Heart right ventricle (tissue), 12 donors: Measurements from ENCODE around the gene SDR39U1. TPM values are rescaled to one million over a fixed set of nuclear protein-coding genes. Genes with fewer than 3 reads are reported as not detected.

Experiments used
- polyA plus RNA-seq, 2 donors: library from polyadenylated mRNA; stranded (reverse); fragments of 200-250 nt; gene quantifications; one replicate each; pipeline ENCODE4 v1.2.3, GENCODE V29; 2013
- total RNA-seq, 10 donors: library from RNA; stranded (reverse); fragmentation: NEBNext Ultra II Directional in 3 of 10; extraction: Animal tissue kit (Norgen Biotek cat#: 25700) in 3 of 10; gene quantifications; one replicate each; pipeline versions ENCODE4 v1.2.1 to v1.2.4, GENCODE V29; 2021 to 2023
- donor health status: ischemic (EF 13 %, LVEDD 7.1; RV severe dilation, severe dysfunction).
- donor health status: healthy with polysubstance abuse.
- donor health status: DM: no; HTN: yes; CAD: no.
- donor health status: DM: no; HTN: no; CAD: no.
- donor health status: ischemic (EF 25% LVEDD 6.9; RV normal size, moderate dysfunction).
- donor health status: ischemic (EF 25% LVEDD 5.7; RV mildly dilated, moderate dysfunction).
- donor health status: healthy.
- donor health status: nonischemic (EF 11% LVEDD 7.7; RV severe dilation, severe dysfunction).
- donor health status: DM: yes; HTN: yes; CAD: no.
- donor health status: PGD.
- donor health status: ischemic (EF 29% LVEDD 5.4; RV normal size, mild dysfunction).
- donor health status: nonischemic (EF 23%, LVEDD 6.1; RV moderate dilation, normal function).

Gene SDR39U1
- total and polyA plus RNA-seq, 12 donors, result 55.6 to 108 (median 69.5) TPM

Other genes starting within 250 kb of the SDR39U1 start
- gene TM9SF1, start 247.3 kb downstream of the SDR39U1 start, total RNA-seq, result 10 to 100 TPM; 14.2 to 31.3 (median 18.7) TPM
- 10 to 100 TPM; 10.8 to 36.4 TPM for gene TM9SF1, start 247.3 kb downstream of the SDR39U1 start, polyA plus RNA-seq
- under 1 TPM in 1 of 10 donors, not detected in 9; 0.28 TPM for gene TSSK4, start 237.1 kb downstream of the SDR39U1 start, total RNA-seq
- gene TSSK4, start 237.1 kb downstream of the SDR39U1 start, polyA plus RNA-seq, result under 1 TPM in 1 of 2 donors, not detected in 1; 0.22 TPM
- 10 to 100 TPM; 23.4 to 35.3 (median 29.4) TPM for gene CHMP4A, start 229.3 kb downstream of the SDR39U1 start, total RNA-seq
- gene CHMP4A, start 229.3 kb downstream of the SDR39U1 start, polyA plus RNA-seq, result 10 to 100 TPM; 34.3 to 80.8 TPM
- 10 to 100 TPM; 13.9 to 22.9 (median 18.9) TPM for gene MDP1, start 226.7 kb downstream of the SDR39U1 start, total RNA-seq
- 10 to 100 TPM; 23.0 to 23.5 TPM for gene MDP1, start 226.7 kb downstream of the SDR39U1 start, polyA plus RNA-seq
- gene NEDD8, start 210.4 kb downstream of the SDR39U1 start, total RNA-seq, result 100 to 1,000 TPM; 178 to 228 (median 199) TPM
- gene NEDD8, start 210.4 kb downstream of the SDR39U1 start, polyA plus RNA-seq, result 100 to 1,000 TPM; 154 to 325 TPM
- 10 to 100 TPM; 28.6 to 46.9 (median 33.5) TPM for gene GMPR2, start 209.8 kb downstream of the SDR39U1 start, total RNA-seq
- 10 to 100 TPM; 26.4 to 27.3 TPM for gene GMPR2, start 209.8 kb downstream of the SDR39U1 start, polyA plus RNA-seq
- 10 to 100 TPM; 36.8 to 56.4 (median 40.5) TPM for gene TINF2, start 200.2 kb downstream of the SDR39U1 start, total RNA-seq
- 10 to 100 TPM; 19.3 to 44.0 TPM for gene TINF2, start 200.2 kb downstream of the SDR39U1 start, polyA plus RNA-seq
- 1 to 10 TPM in 1 of 10 donors, under 1 TPM in 9; 0.17 to 2.2 (median 0.65) TPM for gene TGM1, start 179.6 kb downstream of the SDR39U1 start, total RNA-seq
- under 1 TPM; 0.51 to 0.87 TPM for gene TGM1, start 179.6 kb downstream of the SDR39U1 start, polyA plus RNA-seq
- gene RABGGTA, start 171.2 kb downstream of the SDR39U1 start, total RNA-seq, result 10 to 100 TPM; 17.4 to 30.0 (median 19.6) TPM
- gene RABGGTA, start 171.2 kb downstream of the SDR39U1 start, polyA plus RNA-seq, result 10 to 100 TPM; 30.6 to 37.9 TPM
- 10 to 100 TPM in 4 of 10 donors, 1 to 10 TPM in 6; 6.9 to 11.1 (median 9.0) TPM for gene DHRS1, start 143.0 kb downstream of the SDR39U1 start, total RNA-seq
- 10 to 100 TPM in 1 of 2 donors, 1 to 10 TPM in 1; 8.5 to 11.6 TPM for gene DHRS1, start 143.0 kb downstream of the SDR39U1 start, polyA plus RNA-seq
- 10 to 100 TPM; 22.0 to 31.9 (median 27.3) TPM for gene NOP9, start 142.9 kb downstream of the SDR39U1 start, total RNA-seq
- gene NOP9, start 142.9 kb downstream of the SDR39U1 start, polyA plus RNA-seq, result 10 to 100 TPM; 10.7 to 10.8 TPM
- gene CIDEB, start 134.8 kb downstream of the SDR39U1 start, total RNA-seq, result 1 to 10 TPM; 1.9 to 6.0 (median 3.5) TPM
- 1 to 10 TPM; 4.3 to 4.8 TPM for gene CIDEB, start 134.8 kb downstream of the SDR39U1 start, polyA plus RNA-seq
- gene LTB4R2, start 132.6 kb downstream of the SDR39U1 start, total RNA-seq, result 1 to 10 TPM in 7 of 10 donors, under 1 TPM in 3; 0.68 to 2.4 (median 1.3) TPM
- gene LTB4R2, start 132.6 kb downstream of the SDR39U1 start, polyA plus RNA-seq, result under 1 TPM; 0.51 to 0.90 TPM
- gene LTB4R, start 131.3 kb downstream of the SDR39U1 start, total RNA-seq, result 1 to 10 TPM in 7 of 10 donors, under 1 TPM in 3; 0.76 to 3.1 (median 1.8) TPM
- gene LTB4R, start 131.3 kb downstream of the SDR39U1 start, polyA plus RNA-seq, result 1 to 10 TPM; 3.2 to 3.7 TPM
- gene ADCY4, start 107.7 kb downstream of the SDR39U1 start, total RNA-seq, result 10 to 100 TPM; 17.4 to 37.0 (median 22.9) TPM
- 100 to 1,000 TPM in 1 of 2 donors, 10 to 100 TPM in 1; 23.1 to 104 TPM for gene ADCY4, start 107.7 kb downstream of the SDR39U1 start, polyA plus RNA-seq
- gene RIPK3, start 102.8 kb downstream of the SDR39U1 start, total RNA-seq, result 1 to 10 TPM; 1.7 to 4.9 (median 3.5) TPM
- gene RIPK3, start 102.8 kb downstream of the SDR39U1 start, polyA plus RNA-seq, result 1 to 10 TPM; 4.9 to 7.1 TPM
- 10 to 100 TPM in 4 of 10 donors, 1 to 10 TPM in 6; 3.0 to 42.0 (median 7.8) TPM for gene NFATC4, start 74.6 kb downstream of the SDR39U1 start, total RNA-seq
- 10 to 100 TPM; 28.7 to 69.2 TPM for gene NFATC4, start 74.6 kb downstream of the SDR39U1 start, polyA plus RNA-seq
- gene NYNRIN, start 43.8 kb downstream of the SDR39U1 start, total RNA-seq, result 1 to 10 TPM; 3.6 to 9.0 (median 6.4) TPM
- 1 to 10 TPM; 4.6 to 6.8 TPM for gene NYNRIN, start 43.8 kb downstream of the SDR39U1 start, polyA plus RNA-seq
- gene CBLN3, start 13.1 kb downstream of the SDR39U1 start, total RNA-seq, result 1 to 10 TPM in 4 of 10 donors, under 1 TPM in 6; 0.24 to 2.5 (median 0.80) TPM
- 1 to 10 TPM; 1.0 to 1.8 TPM for gene CBLN3, start 13.1 kb downstream of the SDR39U1 start, polyA plus RNA-seq
- gene KHNYN, start 12.8 kb downstream of the SDR39U1 start, total RNA-seq, result 10 to 100 TPM; 14.3 to 30.1 (median 17.9) TPM
- gene KHNYN, start 12.8 kb downstream of the SDR39U1 start, polyA plus RNA-seq, result 10 to 100 TPM; 14.0 to 20.9 TPM
- 1 to 10 TPM in 3 of 10 donors, under 1 TPM in 5, not detected in 2; 0.26 to 1.4 (median 0.73) TPM for gene CMA1, start 65.5 kb upstream of the SDR39U1 start, total RNA-seq
- under 1 TPM in 1 of 2 donors, not detected in 1; 0.13 TPM for gene CMA1, start 65.5 kb upstream of the SDR39U1 start, polyA plus RNA-seq
- 1 to 10 TPM in 5 of 10 donors, under 1 TPM in 4, not detected in 1; 0.49 to 2.4 (median 1.1) TPM for gene CTSG, start 133.5 kb upstream of the SDR39U1 start, total RNA-seq
- under 1 TPM in 1 of 2 donors, not detected in 1; 0.23 TPM for gene CTSG, start 133.5 kb upstream of the SDR39U1 start, polyA plus RNA-seq
- gene GZMH, start 166.9 kb upstream of the SDR39U1 start, total RNA-seq, result 1 to 10 TPM in 2 of 10 donors, under 1 TPM in 4, not detected in 4; 0.34 to 6.4 (median 0.72) TPM
- under 1 TPM; 0.28 to 0.37 TPM for gene GZMH, start 166.9 kb upstream of the SDR39U1 start, polyA plus RNA-seq
- 10 to 100 TPM in 1 of 10 donors, 1 to 10 TPM in 3, under 1 TPM in 5, not detected in 1; 0.35 to 19.2 (median 0.96) TPM for gene GZMB, start 191.4 kb upstream of the SDR39U1 start, total RNA-seq
- gene GZMB, start 191.4 kb upstream of the SDR39U1 start, polyA plus RNA-seq, result 1 to 10 TPM in 1 of 2 donors, under 1 TPM in 1; 0.46 to 1.8 TPM